Thyroid gland (tissue), 4 donors: ENCODE data around the gene PEX7.

Experiments
- POLR2A ChIP-seq, 2 donors: fragments of 450-650 bp; IDR thresholded peaks; one replicate each; pipeline ENCODE4 v1.6.1; 2017; ENCODE audit warnings: antibody characterized with exemption in 2 of 2, mild to moderate bottlenecking in 2 of 2, moderate library complexity in 1 of 2
- TF ChIP-seq, protein P1 (sequence below), 6 experiments: fragments of 200-600 bp in 3 of 6; fragments of 450-650 bp in 3 of 6; sonication (generic) in 3 of 6; IDR thresholded peaks; one replicate each; pipeline ENCODE4 v1.5.1; 2016 to 2019; ENCODE audit warnings: antibody characterized with exemption in 6 of 6, mild to moderate bottlenecking in 2 of 6, inconsistent platforms in 1 of 6, moderate library complexity in 1 of 6

- TF ChIP-seq, protein P1, sequence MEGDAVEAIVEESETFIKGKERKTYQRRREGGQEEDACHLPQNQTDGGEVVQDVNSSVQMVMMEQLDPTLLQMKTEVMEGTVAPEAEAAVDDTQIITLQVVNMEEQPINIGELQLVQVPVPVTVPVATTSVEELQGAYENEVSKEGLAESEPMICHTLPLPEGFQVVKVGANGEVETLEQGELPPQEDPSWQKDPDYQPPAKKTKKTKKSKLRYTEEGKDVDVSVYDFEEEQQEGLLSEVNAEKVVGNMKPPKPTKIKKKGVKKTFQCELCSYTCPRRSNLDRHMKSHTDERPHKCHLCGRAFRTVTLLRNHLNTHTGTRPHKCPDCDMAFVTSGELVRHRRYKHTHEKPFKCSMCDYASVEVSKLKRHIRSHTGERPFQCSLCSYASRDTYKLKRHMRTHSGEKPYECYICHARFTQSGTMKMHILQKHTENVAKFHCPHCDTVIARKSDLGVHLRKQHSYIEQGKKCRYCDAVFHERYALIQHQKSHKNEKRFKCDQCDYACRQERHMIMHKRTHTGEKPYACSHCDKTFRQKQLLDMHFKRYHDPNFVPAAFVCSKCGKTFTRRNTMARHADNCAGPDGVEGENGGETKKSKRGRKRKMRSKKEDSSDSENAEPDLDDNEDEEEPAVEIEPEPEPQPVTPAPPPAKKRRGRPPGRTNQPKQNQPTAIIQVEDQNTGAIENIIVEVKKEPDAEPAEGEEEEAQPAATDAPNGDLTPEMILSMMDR (IDR thresholded peaks at IDR 0.05), result no peak
- no peak for TF ChIP-seq POLR2A (IDR thresholded peaks at IDR 0.05)
These were observed 49.5 kb upstream of the PEX7 start for GRCh38 chr6:136772685-136773472.
